GM19238 (cell line): ENCODE data around the gene TK2.
"Not testable (repeated sequence)": the region's sequence is repeated elsewhere in the genome, so short reads cannot be mapped to it uniquely, and the experiment has no call there.

Experiments used
- DNase-seq: peaks from one replicate; pipeline ENCODE4 v3.0.0; 2011; ENCODE audit warnings: low spot score; ENCODE audit not compliant: insufficient read length

TK2 gene

DNA sequence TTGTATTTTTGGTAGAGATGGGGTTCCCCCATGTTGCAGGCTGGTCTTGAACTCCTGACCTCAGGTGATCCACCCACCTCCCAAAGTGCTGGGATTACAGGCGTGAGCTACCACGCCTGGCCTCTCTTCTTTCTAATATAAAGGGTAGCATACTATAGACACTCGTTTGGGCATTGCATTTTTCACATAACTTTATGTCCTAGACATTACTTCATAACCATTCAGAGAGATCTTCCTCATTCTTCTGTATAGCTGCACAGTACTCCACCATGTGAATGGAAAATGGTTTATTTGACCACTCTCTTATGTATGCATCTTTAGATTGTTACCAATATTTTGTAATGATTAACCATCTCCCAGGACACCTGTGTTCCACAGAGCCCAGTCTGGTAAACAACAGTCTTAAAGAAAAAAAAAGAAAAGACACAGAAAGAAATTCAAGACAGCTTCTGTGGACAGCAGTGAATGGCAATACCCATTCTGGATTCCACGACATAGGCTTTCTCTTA is 42.1 kb downstream of the TK2 start:
- DNase-seq: no peak

DNA sequence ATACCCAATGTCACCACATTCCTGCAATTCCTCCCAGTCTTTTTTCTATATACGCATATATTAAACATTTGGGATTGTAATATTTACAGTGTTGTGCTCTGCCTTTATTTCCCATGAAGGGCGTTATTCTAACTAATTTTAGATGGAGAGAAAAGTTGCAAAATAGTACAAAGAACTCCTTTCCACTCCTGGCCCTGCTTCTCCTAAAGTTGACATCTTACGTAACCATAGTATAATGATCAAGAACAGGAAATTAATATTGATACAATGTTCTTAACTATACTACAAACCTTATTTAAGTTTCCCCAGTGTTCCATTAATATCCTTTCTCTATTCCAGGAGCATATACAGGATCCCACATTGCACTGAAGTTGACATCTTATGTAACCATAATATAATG is 46.3 kb downstream of the TK2 start:
- no peak for DNase-seq

DNA sequence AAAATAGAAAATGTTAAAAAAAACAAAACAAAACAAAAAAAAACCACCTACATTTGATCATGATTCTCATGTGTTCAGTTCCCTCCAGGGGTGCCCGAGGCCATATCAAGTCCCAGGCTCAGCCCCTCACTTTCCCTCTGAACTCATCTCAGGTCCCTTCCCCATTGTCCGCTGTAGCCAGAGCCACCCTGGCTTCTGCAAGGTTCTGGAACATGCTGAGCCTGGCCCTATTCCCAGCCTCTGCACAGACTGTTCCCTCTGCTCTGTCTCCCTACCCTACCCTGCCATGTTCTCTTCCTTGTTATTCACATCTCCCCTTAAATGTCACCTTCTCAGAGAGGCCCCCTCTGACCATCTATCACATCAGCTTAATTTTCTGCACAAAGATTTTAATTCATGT is 46.9 kb downstream of the TK2 start:
- no peak for DNase-seq

DNA sequence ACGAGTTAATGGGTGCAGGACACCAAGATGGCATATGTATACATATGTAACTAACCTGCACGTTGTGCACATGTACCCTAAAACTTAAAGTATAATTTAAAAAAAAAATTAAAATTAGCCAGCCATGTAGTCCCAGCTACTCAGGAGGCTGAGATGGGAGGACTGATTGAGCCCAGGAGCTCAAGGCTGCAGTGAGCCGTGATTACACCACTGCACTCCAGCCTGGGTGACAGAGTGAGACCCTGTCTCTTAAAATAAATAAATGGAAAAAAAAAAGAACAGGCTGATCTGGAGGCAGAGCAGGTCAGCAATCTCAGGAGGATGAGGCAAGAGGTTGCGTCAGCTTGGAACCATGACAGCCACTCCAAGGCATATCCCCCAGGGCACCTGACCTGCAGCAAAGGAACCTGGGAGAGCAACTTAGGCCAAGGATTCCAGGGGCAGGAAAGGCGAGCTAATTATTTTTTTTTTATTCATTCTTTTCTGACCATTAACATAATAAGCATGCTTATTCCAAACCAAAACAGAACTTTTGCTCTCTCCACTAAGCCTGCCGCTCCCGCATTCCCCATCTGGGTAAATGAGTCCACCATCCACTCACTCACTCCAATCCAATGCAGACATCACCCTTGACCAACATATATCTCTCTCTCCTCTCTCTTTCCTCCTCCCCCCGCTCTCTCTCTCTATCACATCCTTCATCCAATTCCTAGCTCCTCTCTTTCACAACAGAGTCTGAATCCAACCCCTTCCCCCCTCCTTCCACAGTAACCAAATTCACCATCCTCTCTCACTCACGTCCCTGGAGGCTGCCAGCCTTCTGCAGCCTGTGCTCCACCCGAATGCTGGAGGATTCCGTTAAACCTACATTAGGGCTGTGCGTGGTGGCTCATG is 47.7 kb downstream of the TK2 start:
- DNase-seq: no peak

DNA sequence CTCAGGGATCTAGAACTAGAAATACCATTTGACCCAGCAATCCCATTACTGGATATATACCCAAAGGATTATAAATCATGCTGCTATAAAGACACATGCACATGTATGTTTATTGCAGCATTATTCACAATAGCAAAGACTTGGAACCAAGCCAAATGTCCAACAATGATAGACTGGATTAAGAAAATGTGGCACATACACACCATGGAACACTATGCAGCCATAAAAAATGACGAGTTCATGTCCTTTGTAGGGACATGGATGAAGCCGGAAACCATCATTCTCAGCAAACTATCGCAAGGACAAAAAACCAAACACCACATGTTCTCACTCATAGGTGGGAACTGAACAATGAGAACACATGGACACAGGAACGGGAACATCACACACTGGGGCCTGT is 48.4 kb downstream of the TK2 start:
- not testable (repeated sequence) for DNase-seq

DNA sequence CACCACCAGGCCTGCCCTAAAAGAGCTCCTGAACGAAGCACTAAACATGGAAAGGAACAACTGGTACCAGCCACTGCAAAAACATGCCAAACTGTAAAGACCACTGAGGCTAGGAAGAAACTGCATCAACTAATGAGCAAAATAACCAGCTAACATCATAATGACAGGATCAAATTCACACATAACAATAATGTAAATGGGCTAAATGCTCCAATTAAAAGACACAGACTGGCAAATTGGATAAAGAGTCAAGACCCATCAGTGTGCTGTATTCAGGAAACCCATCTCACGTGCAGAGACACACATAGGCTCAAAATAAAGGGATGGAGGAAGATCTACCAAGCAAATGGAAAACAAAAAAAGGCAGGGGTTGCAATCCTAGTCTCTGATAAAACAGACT is 52.0 kb downstream of the TK2 start:
- DNase-seq: not testable (repeated sequence)

DNA sequence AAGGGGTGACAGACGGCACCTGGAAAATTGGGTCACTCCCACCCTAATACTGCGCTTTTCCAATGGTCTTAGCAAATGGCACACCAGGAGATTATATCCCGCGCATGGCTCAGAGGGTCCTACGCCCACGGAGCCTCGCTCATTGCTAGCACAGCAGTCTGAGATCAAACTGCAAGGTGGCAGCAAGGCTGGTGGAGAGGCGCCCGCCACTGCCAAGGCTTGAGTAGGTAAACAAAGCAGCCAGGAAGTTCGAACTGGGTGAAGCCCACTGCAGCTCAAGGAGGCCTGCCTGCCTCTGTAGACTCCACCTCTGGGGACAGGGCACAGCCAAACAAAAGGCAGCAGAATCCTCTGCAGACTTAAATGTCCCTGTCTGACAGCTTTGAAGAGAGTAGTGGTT is 53.7 kb downstream of the TK2 start:
- not testable (repeated sequence) for DNase-seq

DNA sequence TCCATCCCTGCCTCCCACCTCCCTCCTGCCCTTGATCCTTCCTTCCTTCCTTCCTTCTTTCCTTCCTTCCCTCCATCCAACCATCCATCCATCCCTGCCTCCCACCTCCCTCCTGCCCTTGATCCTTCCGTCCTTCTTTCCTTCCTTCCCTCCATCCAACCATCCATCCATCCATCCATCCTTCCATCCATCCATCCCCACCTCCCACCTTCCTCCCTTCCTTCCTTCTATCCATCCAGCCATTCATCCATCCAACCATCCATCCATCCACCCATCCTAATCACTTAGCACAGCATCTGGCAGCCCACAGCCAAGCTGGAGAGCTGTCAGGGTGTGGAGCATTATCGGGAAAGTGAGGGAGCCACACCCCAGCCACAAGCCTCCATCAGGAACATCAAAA is 54.5 kb downstream of the TK2 start:
- no peak for DNase-seq

DNA sequence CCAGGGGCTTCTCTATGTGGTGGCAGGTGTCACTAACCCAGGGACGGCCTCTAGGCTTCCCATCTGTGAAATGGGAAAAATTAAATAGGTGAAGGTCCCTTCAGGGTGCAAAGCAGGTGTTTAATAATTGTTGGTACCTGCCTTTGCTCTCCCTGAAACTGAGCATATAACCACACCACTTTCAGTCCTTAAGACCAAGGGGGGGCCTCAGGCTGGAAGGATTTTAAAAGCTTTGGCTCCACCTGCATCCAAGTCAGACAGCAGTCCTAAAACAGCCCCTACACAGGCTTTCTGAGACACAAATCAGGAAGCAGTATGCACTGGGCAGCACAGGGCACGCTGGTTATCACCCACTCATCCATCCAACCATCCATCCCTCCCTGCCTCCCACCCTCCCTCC is 55.0 kb downstream of the TK2 start:
- no peak for DNase-seq

DNA sequence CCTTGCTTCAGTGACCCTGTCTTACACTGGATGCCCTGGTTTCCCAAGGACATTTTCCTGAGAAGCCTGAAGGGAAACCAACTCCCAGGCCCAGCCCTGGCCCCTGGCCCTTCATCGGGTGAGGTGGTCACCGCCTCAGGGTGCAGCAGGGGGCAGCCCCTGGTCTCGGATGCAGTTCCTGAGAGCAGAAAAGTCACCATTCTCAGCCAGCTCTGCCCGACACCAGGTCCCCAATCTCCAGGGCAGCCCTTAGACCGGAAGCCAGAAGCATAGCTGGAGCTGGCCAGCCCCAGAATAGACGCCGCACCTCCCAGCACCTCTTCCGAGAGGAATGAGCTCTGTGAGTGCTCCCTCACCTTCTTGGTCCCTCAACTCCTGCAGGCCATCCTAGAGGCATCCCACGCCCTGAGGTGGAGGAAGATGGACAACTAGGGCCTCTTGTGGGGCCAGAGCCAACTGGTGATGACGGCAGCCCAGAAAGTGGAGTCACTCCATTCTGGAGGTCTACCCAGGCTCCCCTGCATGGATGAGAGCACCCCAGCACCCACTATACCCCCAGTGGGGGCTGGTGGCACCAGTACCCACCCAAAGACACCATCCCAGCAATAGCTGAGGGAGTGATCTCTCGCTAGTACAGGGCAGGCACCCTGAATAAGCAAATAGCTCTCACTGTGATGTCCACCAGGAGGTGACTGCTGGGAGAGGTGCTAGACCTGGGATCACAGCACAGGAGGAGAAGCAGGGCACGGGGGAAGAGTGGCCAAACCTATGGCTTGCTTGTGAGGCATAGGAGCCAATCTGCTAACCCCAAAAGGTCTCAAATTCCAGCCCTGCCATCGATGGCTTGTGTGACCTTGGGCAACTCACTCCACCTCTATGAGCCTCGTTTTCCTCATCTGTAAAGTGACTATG is 56.2 kb downstream of the TK2 start:
- no peak for DNase-seq

DNA sequence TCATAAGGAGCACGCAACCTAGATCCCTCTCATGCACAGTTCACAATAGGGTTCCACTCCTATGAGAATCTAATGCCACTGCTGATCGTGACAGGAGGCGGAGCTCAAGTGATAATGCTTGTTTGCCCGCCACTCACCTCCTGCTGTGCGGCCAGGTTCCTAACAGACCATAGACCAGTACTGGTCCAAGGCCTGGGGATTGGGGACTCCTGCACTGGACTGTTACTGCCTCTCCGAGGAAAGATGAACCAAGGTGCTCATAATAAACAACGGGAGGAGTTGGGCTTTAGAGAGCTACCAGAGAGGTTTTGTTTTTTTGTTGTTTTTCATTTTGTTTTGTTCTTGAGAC is 58.2 kb downstream of the TK2 start:
- DNase-seq: no peak

DNA sequence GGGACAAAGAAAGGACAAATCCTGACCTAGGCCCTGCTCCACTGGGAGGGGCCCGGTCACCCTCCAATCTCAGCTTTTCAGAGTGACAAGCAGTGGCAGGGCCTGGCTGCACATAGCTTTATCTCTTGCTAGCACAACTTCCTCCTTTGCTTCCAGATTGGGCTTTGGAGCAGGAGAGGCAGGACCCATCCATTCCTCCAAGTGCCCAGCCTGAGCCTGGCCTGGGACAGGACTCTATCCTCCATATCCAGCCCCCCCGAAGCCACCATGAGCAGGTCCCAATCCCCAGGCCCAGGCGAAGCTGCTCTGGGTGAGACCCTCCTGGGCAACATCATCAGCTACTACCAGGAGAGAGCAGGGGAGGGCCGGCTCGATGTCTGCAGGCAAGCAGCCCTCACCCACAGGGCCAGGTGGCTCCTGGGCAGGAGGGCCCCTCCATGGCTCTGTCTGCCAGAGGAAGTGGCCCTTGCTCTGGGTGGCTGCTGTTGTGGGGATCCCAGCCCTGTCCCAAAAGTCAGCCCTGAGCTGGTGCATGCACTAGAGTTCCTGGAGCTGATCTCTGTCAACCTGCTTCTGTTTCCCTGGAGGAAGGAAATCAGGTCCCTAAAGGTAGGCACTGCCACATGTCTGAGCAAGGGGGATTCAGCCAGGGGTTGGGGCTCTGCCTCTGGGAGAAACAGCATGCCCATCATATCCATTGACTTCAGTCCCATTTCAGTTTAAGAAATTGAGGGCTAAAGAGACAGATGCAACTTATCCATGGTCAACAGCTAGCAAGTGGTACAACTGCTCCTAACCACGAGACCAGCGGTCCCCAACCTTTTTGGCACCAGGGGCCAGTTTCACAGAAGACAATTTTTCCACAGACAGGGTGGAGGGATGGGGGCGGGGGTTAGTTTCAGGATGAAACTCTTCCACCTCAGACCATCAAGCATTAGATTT is 58.9 kb downstream of the TK2 start:
- DNase-seq: no peak

DNA sequence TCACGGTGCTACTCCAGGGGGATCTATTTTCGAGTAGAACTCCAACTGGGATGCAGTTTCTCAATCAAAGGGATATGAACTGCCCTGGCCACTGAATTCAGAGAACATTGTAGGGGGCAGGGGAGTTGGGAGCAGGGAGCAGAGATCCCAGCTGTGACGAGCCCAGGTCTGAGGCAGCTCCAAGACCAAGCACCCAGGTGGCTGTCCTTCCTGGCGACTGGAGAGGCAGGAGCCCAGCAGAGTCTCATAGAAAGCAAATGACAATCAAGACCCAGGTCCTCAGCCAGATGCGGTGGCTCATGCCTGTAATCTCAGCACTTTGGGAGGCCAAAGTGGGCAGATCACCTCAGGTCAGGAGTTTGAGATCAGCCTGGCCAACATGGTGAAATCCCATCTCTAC is 60.1 kb downstream of the TK2 start:
- no peak for DNase-seq

DNA sequence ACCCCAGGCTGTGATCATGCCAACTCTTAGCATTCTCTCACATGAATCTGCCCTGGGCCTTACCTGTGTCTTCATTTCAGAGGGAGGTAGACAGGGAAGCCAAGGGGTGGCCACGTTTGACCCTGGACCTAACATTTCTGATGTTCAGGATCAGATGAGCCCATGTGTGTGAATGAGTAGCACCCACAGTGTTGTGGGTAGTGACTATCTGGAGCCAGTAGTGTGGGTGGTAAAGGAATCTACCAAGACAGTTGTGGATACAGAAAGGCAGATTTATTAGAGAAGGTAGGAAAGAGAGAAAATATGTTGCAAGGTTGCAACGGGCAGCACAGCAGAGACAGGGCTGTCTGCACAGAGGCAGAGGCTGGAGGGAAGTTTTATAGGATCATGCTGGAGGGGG is 60.5 kb downstream of the TK2 start:
- no peak for DNase-seq

DNA sequence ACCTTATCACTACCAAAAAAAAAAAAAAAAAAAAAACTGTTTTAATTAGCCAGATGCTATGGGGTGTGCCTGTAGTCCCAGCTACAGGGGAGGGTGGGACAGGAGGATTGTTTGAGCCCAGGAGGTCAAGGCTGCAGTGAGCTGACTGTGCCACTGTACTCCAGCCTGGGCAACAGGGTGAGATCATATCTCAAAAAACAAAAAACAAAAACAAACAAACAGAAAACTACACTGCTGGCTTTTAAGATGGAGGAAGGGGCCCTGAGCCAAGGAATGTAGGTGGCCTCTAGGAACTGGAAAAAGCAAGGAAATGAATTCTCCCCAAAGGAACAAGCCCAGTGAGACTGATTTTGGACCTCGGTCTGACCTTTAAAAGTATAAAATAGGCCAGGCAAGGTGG is 61.4 kb downstream of the TK2 start:
- no peak for DNase-seq

DNA sequence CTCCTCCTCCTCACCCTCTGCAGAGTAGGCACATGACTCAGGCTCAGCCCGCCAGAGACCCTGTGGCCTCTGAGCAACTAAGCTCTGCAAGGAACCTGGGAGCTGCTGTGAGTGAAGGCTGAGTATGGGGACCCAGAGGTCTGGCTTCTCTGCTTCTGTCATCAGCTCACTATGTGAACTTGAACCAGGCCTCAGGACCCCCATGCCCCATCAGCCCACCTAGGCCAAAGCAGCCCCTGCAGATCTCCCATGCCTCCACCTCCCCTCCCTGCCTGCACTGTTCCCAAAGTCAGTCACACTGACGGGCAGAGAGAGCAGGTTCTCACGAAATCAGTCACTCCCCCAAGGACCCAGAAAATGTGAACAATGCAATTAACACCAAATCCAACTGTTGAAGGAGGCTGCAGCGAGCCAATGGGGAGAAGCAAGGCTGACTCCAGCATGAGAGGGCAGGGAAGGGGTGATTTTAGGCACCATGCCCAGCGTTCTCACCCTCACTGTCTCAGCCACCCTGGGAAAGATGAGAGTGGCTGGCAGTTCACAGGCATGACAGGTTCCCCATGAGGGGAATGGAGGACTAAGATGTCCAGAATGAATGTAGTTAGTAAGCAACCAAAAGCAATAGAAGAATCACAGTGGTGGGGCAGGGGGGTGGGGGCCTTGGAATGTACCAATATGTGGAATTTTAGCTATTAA is 62.2 kb downstream of the TK2 start:
- no peak for DNase-seq

DNA sequence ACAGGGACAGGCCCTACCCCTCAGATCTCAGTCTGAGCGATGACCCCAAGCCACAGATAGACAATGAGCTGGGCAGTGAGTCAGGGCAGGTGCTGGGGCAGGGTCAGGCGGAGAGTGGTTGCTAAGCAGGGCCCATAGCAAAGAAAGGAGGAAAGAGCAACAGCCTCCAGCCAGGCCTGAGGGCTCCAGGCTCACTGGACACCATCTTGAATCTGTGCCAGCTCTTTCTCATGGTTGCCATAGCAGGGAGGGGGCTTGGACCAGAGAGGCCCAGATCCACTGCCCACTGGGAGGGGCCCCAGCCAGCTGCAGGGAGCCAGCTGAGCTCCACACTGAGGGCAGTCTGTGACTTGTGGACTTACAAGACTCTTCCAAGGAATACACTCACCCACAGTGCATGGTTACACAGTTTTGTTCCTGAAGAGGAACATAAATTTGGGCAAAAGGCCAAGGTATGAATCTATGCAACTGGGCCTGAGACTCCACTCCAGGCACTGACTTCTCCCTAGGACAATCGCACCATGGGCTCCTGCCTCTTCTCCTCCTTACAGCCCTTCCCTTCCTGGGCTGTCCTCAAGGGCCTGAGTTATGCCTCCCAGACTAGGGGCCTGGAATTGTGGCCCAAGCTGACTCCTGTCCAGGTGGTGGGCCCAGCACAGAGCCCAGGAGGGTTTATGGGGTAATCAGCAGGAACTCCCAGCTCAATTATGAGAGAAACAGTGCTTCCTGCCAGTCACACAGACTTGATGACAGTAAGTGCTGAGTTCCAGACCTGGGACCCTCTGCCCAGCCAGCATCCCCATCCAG is 62.9 kb downstream of the TK2 start:
- no peak for DNase-seq

DNA sequence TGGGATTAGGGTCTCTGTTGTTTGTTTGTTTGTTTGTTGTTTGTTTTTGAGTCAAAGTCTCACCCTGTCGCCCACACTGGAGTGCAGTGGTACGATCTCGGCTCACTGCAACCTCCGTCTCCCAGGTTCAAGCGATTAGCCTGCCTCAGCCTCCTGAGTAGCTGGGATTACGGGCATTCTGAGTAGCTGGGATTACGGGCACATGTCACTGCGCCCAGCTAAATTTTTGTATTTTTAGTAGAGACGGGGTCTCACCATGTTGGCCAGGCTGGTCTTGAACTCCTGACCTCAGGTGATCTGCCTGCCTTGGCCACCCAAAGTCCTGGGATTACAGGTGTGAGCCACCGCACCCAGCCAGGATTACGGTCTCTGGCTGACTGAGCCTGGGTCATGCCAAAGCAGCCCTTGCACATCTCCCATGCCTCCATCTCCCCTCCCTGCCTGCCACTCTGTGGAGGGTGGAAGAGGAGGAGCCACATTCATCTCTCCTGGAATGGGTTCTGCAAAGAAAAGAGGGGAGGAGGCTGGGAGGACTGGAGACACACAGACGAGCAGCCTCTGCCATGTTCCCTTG is 63.6 kb downstream of the TK2 start:
- no peak for DNase-seq

DNA sequence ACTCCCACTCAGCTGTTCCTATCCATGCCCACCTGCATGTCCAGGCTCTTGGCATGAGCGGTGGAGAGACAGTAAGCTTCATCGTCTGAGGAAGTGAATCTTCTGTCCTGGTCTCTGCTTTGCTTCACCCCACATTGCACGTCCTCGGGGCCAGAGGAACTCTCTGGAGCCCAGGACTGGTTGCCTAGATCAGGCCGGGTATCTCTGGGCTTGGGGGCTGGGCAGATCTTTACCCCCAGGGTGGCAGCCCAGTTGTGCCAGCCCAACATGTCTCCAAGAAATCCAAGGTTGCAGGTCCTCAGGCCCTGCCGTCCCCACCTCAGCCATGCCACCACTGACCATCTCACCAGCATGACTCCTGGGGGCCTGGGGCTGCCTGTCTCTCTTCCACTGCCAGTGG is 64.5 kb downstream of the TK2 start:
- no peak for DNase-seq
